H9 (cell line): Measurements from ENCODE around the gene TNNT2. TPM values are rescaled to one million over a fixed set of nuclear protein-coding genes. Genes with fewer than 3 reads are reported as not detected.

Experiments used
- DNase-seq: peaks from one replicate; pipeline ENCODE4 v3.0.0-alpha.2; 2017
- H2AFZ ChIP-seq: one replicate; pipeline ENCODE4 v1.6.1; 2013; ENCODE audit warnings: mild to moderate bottlenecking, low read length, control low read depth, moderate library complexity
- H2AK5ac ChIP-seq: 2 replicates; pipeline ENCODE4 v1.6.1; 2013; ENCODE audit warnings: low read length, control low read depth, mixed read lengths; ENCODE audit not compliant: insufficient read length
- H2BK120ac ChIP-seq: one replicate; pipeline ENCODE4 v1.6.1; 2013; ENCODE audit warnings: low read depth, mild to moderate bottlenecking, low read length, control low read depth, inconsistent platforms; ENCODE audit not compliant: poor library complexity, severe bottlenecking
- H2BK12ac ChIP-seq: 2 replicates; pipeline ENCODE4 v1.6.1; 2013; ENCODE audit warnings: low read length, control low read depth, mixed read lengths, low read depth; ENCODE audit not compliant: insufficient read length
- H2BK15ac ChIP-seq: 2 replicates; pipeline ENCODE4 v1.6.1; 2013; ENCODE audit warnings: low read depth, low read length, control low read depth
- H2BK20ac ChIP-seq: one replicate; pipeline ENCODE4 v1.6.1; 2013; ENCODE audit warnings: low read depth, mild to moderate bottlenecking, low read length, control low read depth, inconsistent platforms; ENCODE audit not compliant: poor library complexity, severe bottlenecking
- H2BK5ac ChIP-seq: 2 replicates; pipeline ENCODE4 v1.6.1; 2013; ENCODE audit warnings: low read length, control low read depth, mixed read lengths; ENCODE audit not compliant: insufficient read length
- H3K14ac ChIP-seq: 2 replicates; pipeline ENCODE4 v1.6.1; 2013; ENCODE audit warnings: low read length, control low read depth; ENCODE audit not compliant: insufficient read depth
- H3K18ac ChIP-seq: 2 replicates; pipeline ENCODE4 v1.6.1; 2013; ENCODE audit warnings: low read depth, mild to moderate bottlenecking, mixed read lengths, low read length, control low read depth; ENCODE audit not compliant: insufficient read length
- H3K23ac ChIP-seq: 2 replicates; pipeline ENCODE4 v1.6.1; 2013; ENCODE audit warnings: low read length, control low read depth, mixed read lengths, low read depth; ENCODE audit not compliant: insufficient read length
- H3K23me2 ChIP-seq: 2 replicates; pipeline ENCODE4 v1.6.1; 2013; ENCODE audit warnings: low read depth, mild to moderate bottlenecking, mixed read lengths, low read length, control low read depth; ENCODE audit not compliant: insufficient read length, poor library complexity, severe bottlenecking
- H3K27ac ChIP-seq: 2 replicates; pipeline ENCODE4 v1.5.1; 2013; ENCODE audit warnings: low read length, control low read depth, mixed read lengths, low read depth; ENCODE audit not compliant: insufficient read length
- H3K27me3 ChIP-seq: 2 replicates; pipeline ENCODE4 v1.6.1; 2013; ENCODE audit warnings: low read length, control low read depth, inconsistent platforms; ENCODE audit not compliant: insufficient read depth
- H3K4ac ChIP-seq: 2 replicates; pipeline ENCODE4 v1.6.1; 2013; ENCODE audit warnings: low read depth, mild to moderate bottlenecking, control low read depth, inconsistent platforms, low read length, moderate library complexity
- H3K4me1 ChIP-seq: 2 replicates; pipeline ENCODE4 v1.6.1; 2013; ENCODE audit warnings: low read length, control low read depth, inconsistent platforms; ENCODE audit not compliant: insufficient read depth
- H3K4me2 ChIP-seq: 2 replicates; pipeline ENCODE4 v1.6.1; 2013; ENCODE audit warnings: low read length, control low read depth, mixed read lengths; ENCODE audit not compliant: insufficient read length, insufficient read depth
- H3K56ac ChIP-seq: 2 replicates; pipeline ENCODE4 v1.6.1; 2013; ENCODE audit warnings: low read depth, mild to moderate bottlenecking, mixed read lengths, low read length, control low read depth; ENCODE audit not compliant: insufficient read length
- H3K79me1 ChIP-seq: 2 replicates; pipeline ENCODE4 v1.6.1; 2013; ENCODE audit warnings: low read depth, mild to moderate bottlenecking, moderate library complexity, low read length, control low read depth, inconsistent platforms; ENCODE audit not compliant: insufficient read depth, poor library complexity, severe bottlenecking
- H3K79me2 ChIP-seq: 2 replicates; pipeline ENCODE4 v1.6.1; 2013; ENCODE audit warnings: low read length, control low read depth, inconsistent platforms; ENCODE audit not compliant: insufficient read depth
- H3K9ac ChIP-seq: 2 replicates; pipeline ENCODE4 v1.6.1; 2013; ENCODE audit warnings: low read length, control low read depth, mixed read lengths; ENCODE audit not compliant: insufficient read length; ENCODE audit errors: extremely low read depth
- H3K9me3 ChIP-seq: one replicate; pipeline ENCODE4 v1.6.1; 2013; ENCODE audit warnings: low read depth, low read length, inconsistent platforms; ENCODE audit not compliant: control insufficient read depth
- H3T11ph ChIP-seq: one replicate; pipeline ENCODE4 v1.6.1; 2013; ENCODE audit warnings: mild to moderate bottlenecking, low read length, control low read depth, inconsistent platforms
- H4K20me1 ChIP-seq: one replicate; pipeline ENCODE4 v1.6.1; 2013; ENCODE audit not compliant: control insufficient read depth, insufficient read length, insufficient read depth
- H4K5ac ChIP-seq: 2 replicates; pipeline ENCODE4 v1.6.1; 2013; ENCODE audit warnings: low read depth, mild to moderate bottlenecking, mixed read lengths, low read length, control low read depth; ENCODE audit not compliant: insufficient read length
- H4K8ac ChIP-seq: replicated peaks from 2 replicates; pipeline ENCODE4 v1.6.1; 2013; ENCODE audit warnings: low read length, control low read depth, mixed read lengths, low read depth; ENCODE audit not compliant: insufficient read length
- H4K91ac ChIP-seq: 2 replicates; pipeline ENCODE4 v1.6.1; 2013; ENCODE audit warnings: low read depth, mild to moderate bottlenecking, moderate library complexity, mixed read lengths, low read length, control low read depth; ENCODE audit not compliant: insufficient read length
- H3K27ac Mint-ChIP-seq, 3 experiments: 2 replicates in 2 of 3; 3 replicates in 1 of 3; pipeline ENCODE4 v1.8.0; 2020 to 2021; ENCODE audit warnings: mixed read lengths in 3 of 3, mild to moderate bottlenecking in 1 of 3, moderate library complexity in 1 of 3
- H3K27me3 Mint-ChIP-seq: 2 replicates; pipeline ENCODE4 v1.8.0; 2021; ENCODE audit warnings: low read depth, mild to moderate bottlenecking, moderate library complexity, mixed read lengths
- H3K36me3 Mint-ChIP-seq, 3 experiments: 2 replicates in 2 of 3; 3 replicates in 1 of 3; pipeline ENCODE4 v1.8.0; 2020 to 2021; ENCODE audit warnings: low read depth in 3 of 3, mixed read lengths in 3 of 3; ENCODE audit not compliant: insufficient read depth in 1 of 3
- H3K4me1 Mint-ChIP-seq, 2 experiments: 2 replicates each; pipeline ENCODE4 v1.8.0; 2020; ENCODE audit warnings: mixed read lengths in 2 of 2
- H3K4me3 Mint-ChIP-seq, 2 experiments: 2 replicates in 1 of 2; 3 replicates in 1 of 2; pipeline ENCODE4 v1.8.0; 2020 to 2021; ENCODE audit warnings: mild to moderate bottlenecking in 2 of 2, mixed read lengths in 2 of 2, moderate library complexity in 1 of 2
- H3K9me3 Mint-ChIP-seq, 2 experiments: 2 replicates in 1 of 2; 3 replicates in 1 of 2; pipeline ENCODE4 v1.8.0; 2020; ENCODE audit warnings: mild to moderate bottlenecking in 2 of 2, mixed read lengths in 2 of 2, moderate library complexity in 1 of 2
- CTCF ChIP-seq: fragments of 200-600 bp; sonication (generic); conservative IDR thresholded peaks from 3 replicates; pipeline ENCODE4 v1.8.0; 2021; ENCODE audit warnings: antibody characterized with exemption, mild to moderate bottlenecking
- WGBS: extraction: QIAGEN DNeasy Blood & Tissue Kit; methylation state at CpG from one replicate; pipeline ENCODE4 v1.1.7; 2013; ENCODE audit warnings: missing lambda C conversion rate, low lambda C conversion rate, mixed read lengths; ENCODE audit not compliant: insufficient read length; ENCODE audit errors: extremely low coverage; 5-methylcytosine and 5-hydroxymethylcytosine counted together
- total RNA-seq: library from RNA; stranded (reverse); gene quantifications from 2 replicates; pipeline ENCODE4 v1.2.1, GENCODE V29; 2021

The TNNT2 gene
- total RNA-seq, 1 experiment from 2014 or later, result 8.6 TPM

DNA sequence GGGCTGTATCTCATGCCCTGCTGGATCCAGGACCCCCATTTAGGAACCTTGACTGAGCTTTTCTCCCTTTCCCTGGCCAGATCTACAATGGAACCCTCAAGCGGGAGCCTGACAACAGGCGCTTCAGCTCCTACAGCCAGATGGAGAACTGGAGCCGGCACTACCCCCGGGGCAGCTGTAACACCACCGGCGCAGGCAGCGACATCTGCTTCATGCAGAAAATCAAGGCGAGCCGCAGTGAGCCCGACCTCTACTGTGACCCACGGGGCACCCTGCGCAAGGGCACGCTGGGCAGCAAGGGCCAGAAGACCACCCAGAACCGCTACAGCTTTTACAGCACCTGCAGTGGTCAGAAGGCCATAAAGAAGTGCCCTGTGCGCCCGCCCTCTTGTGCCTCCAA is 64.4 kb downstream of the TNNT2 start:
- Histone ChIP-seq H3K14ac (no peak overlapping the region; the same call in 1 of the 2 replicates), H3K4me1 (no peaks in the 10 kb centered on the region; the same call in 1 of the 2 replicates), H3T11ph (no peak overlapping the region), H2BK12ac (no peak overlapping the region), H4K5ac (no peak overlapping the region), H3K9me3 (no peaks in the 10 kb centered on the region), H3K4me2 (no peak overlapping the region), H2BK20ac (no peak overlapping the region), H3K4ac (no peak overlapping the region), H4K91ac (no peak overlapping the region), H3K79me1 (no peaks in the 10 kb centered on the region), H2BK15ac (no peak overlapping the region), H3K79me2 (no peaks in the 10 kb centered on the region; the same call in 1 of the 2 replicates), H3K23ac (no peak overlapping the region), H4K20me1 (no peaks in the 10 kb centered on the region), H3K23me2 (no peaks in the 10 kb centered on the region), H3K27ac (no peak overlapping the region), H3K18ac (no peak overlapping the region), H4K8ac (no peak overlapping the region), H2AFZ (no peak overlapping the region), H3K56ac (no peak overlapping the region), H3K9ac (no peak overlapping the region), H2AK5ac (no peak overlapping the region), H2BK5ac (no peak overlapping the region), H3K27me3 (no peaks in the 10 kb centered on the region; the same call in 1 of the 2 replicates), H2BK120ac (no peak overlapping the region)
- no peak for TF ChIP-seq CTCF
- H3K9me3 Mint-ChIP-seq, result no peaks in the 10 kb centered on the region
- peaks cover 51% of the 10 kb centered on the region for H3K27me3 Mint-ChIP-seq
- no peaks in the 10 kb centered on the region; a peak in 1 of 7 replicates for H3K36me3 Mint-ChIP-seq
- no peak overlapping the region for H3K27ac Mint-ChIP-seq
- no peak overlapping the region for H3K4me3 Mint-ChIP-seq
- DNase-seq, result no peak
- no CpG with 5 or more reads among the region's 16 CpGs for WGBS
- H3K4me1 Mint-ChIP-seq, result peaks cover 21 to 36% of the 10 kb centered on the region in 2 experiments
